Upper lobe of left lung (tissue), 4 donors: Measurements from ENCODE around the gene EBP.

ENCODE experiments used
- EP300 ChIP-seq, 4 donors: sonication (generic); formaldehyde crosslinking; IDR thresholded peaks; one replicate each; pipeline ENCODE4 v1.5.1; 2017; ENCODE audit warnings: antibody characterized with exemption in 4 of 4, control low read depth in 2 of 4
- POLR2A ChIP-seq, 4 donors: fragments of 450-650 bp; IDR thresholded peaks; one replicate each; pipeline ENCODE4 v1.5.1; 2016 to 2017; ENCODE audit warnings: antibody characterized with exemption in 4 of 4, mild to moderate bottlenecking in 2 of 4
- TF ChIP-seq, protein P1 (sequence below), 6 experiments: fragments of 450-650 bp in 4 of 6; fragments of 200-600 bp in 2 of 6; sonication (generic) in 2 of 6; IDR thresholded peaks; one replicate each; pipeline ENCODE4 v1.5.1; 2016 to 2019; ENCODE audit warnings: antibody characterized with exemption in 6 of 6

- TF ChIP-seq EP300 (IDR thresholded peaks at IDR 0.05), result peak in 2 of 4 donors; percentile 14 to 32
- TF ChIP-seq, protein P1, sequence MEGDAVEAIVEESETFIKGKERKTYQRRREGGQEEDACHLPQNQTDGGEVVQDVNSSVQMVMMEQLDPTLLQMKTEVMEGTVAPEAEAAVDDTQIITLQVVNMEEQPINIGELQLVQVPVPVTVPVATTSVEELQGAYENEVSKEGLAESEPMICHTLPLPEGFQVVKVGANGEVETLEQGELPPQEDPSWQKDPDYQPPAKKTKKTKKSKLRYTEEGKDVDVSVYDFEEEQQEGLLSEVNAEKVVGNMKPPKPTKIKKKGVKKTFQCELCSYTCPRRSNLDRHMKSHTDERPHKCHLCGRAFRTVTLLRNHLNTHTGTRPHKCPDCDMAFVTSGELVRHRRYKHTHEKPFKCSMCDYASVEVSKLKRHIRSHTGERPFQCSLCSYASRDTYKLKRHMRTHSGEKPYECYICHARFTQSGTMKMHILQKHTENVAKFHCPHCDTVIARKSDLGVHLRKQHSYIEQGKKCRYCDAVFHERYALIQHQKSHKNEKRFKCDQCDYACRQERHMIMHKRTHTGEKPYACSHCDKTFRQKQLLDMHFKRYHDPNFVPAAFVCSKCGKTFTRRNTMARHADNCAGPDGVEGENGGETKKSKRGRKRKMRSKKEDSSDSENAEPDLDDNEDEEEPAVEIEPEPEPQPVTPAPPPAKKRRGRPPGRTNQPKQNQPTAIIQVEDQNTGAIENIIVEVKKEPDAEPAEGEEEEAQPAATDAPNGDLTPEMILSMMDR (IDR thresholded peaks at IDR 0.05), result peak in 4 of 6 experiments; percentile 40 to 52 (median 46)
- peak; percentile 59 to 94 (median 83) for TF ChIP-seq POLR2A (IDR thresholded peaks at IDR 0.05)
Observed at GRCh38 chrX:48574270-48575266, 53.0 kb downstream of the EBP start, which contains the start of gene RBM3.
